ENCODE results near the gene KPNA1. TPM values are rescaled to one million over a fixed set of nuclear protein-coding genes. Genes with fewer than 3 reads are reported as not detected.

The KPNA1 gene
- total and polyA plus RNA-seq, 8 donors: 39.6 to 71.4 (median 45.0) TPM

- DNase-seq (no peak), ATAC-seq (no peak)
- Histone ChIP-seq H3K36me3 (peaks cover 12 to 84% of the 10 kb centered on the region in 2 donors), H3K4me1 (no peaks in the 10 kb centered on the region), H3K4me3 (no peak overlapping the region), H3K27me3 (no peaks in the 10 kb centered on the region), H3K9me3 (peaks cover 0 to 3% of the 10 kb centered on the region in 2 donors), H3K27ac (no peak overlapping the region)
- TF ChIP-seq, protein P1, sequence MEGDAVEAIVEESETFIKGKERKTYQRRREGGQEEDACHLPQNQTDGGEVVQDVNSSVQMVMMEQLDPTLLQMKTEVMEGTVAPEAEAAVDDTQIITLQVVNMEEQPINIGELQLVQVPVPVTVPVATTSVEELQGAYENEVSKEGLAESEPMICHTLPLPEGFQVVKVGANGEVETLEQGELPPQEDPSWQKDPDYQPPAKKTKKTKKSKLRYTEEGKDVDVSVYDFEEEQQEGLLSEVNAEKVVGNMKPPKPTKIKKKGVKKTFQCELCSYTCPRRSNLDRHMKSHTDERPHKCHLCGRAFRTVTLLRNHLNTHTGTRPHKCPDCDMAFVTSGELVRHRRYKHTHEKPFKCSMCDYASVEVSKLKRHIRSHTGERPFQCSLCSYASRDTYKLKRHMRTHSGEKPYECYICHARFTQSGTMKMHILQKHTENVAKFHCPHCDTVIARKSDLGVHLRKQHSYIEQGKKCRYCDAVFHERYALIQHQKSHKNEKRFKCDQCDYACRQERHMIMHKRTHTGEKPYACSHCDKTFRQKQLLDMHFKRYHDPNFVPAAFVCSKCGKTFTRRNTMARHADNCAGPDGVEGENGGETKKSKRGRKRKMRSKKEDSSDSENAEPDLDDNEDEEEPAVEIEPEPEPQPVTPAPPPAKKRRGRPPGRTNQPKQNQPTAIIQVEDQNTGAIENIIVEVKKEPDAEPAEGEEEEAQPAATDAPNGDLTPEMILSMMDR (IDR thresholded peaks at IDR 0.05): no peak
- intact Hi-C loops (cut with DNase I): no loop called here
Measured at GRCh38 chr3:122443090-122443489, 71.6 kb downstream of the KPNA1 start.

DNA sequence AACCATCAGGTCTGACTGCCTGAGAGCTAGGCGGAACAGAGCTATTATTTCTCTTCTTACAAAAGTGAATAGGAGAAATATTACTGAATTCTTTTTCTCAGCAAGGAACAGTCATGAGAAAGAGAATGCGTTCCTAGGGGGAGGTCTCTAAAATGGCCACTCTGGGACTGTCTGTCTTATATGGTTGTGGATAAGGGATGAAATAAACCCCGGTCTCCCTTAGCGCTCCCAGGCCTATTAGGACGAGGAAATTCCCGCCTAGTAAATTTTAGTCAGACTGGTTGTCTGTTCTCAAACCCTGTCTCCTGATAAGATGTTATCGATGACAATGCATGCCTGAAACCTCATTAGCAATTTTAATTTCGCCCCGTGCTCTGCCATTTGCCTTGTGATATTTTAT, 78.8 kb downstream of the KPNA1 start:
- ATAC-seq (no peak), DNase-seq (no peak)
- H3K4me3 ChIP-seq: no peak overlapping the region
- TF ChIP-seq, protein P1 (IDR thresholded peaks at IDR 0.05): no peak
- no peak overlapping the region for H3K27ac ChIP-seq
- intact Hi-C loops (cut with DNase I): no loop called here
- peaks cover 11 to 95% of the 10 kb centered on the region in 2 donors for H3K36me3 ChIP-seq
- H3K9me3 ChIP-seq: peaks cover 0 to 5% of the 10 kb centered on the region in 2 donors
- H3K4me1 ChIP-seq: no peaks in the 10 kb centered on the region
- H3K27me3 ChIP-seq: no peaks in the 10 kb centered on the region

GRCh38 chr3:122430371-122430770, 84.4 kb downstream of the KPNA1 start:
- DNase-seq (no peak), ATAC-seq (no peak)
- no peak overlapping the region for H3K4me3 ChIP-seq
- TF ChIP-seq, protein P1 (IDR thresholded peaks at IDR 0.05): no peak
- no peaks in the 10 kb centered on the region for H3K9me3 ChIP-seq
- intact Hi-C loops (cut with DNase I): no loop called here
- H3K27me3 ChIP-seq: no peaks in the 10 kb centered on the region
- H3K36me3 ChIP-seq: peaks cover 0 to 76% of the 10 kb centered on the region in 2 donors
- no peak overlapping the region for H3K27ac ChIP-seq
- H3K4me1 ChIP-seq: no peaks in the 10 kb centered on the region

- DNase-seq (no peak), ATAC-seq (no peak)
- H3K4me3 ChIP-seq: no peak overlapping the region
- intact Hi-C loops (cut with DNase I): no loop called here
- H3K9me3 ChIP-seq: no peaks in the 10 kb centered on the region
- TF ChIP-seq, protein P1 (IDR thresholded peaks at IDR 0.05): no peak
- H3K36me3 ChIP-seq: peaks cover 0 to 72% of the 10 kb centered on the region in 2 donors
- no peak overlapping the region for H3K27ac ChIP-seq
- H3K4me1 ChIP-seq: no peaks in the 10 kb centered on the region
- no peaks in the 10 kb centered on the region for H3K27me3 ChIP-seq
Measured at GRCh38 chr3:122427857-122428471, 86.8 kb downstream of the KPNA1 start.

DNA sequence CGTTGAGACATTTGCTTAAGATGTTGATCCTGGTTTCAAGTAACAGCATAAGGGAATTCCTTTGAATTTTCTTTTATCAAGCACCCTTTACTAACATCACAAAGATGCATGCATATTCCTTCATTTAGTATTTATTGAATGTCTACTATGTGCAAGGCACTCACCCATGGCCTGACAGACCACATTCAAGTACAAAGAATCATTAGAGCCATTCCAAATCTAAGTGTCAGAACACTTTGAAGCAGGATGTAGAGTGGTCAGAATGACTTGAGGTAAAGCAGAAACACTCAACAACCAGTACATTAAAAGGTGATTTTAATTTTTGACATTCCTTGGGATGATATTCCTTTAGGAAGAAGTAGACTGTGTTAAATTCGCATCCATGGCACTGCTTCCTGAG, 92.9 kb downstream of the KPNA1 start:
- Histone ChIP-seq H3K4me3 (no peak overlapping the region), H3K4me1 (peaks cover 7% of the 10 kb centered on the region in 2 donors), H3K36me3 (peaks cover 0 to 45% of the 10 kb centered on the region in 2 donors), H3K27me3 (no peaks in the 10 kb centered on the region), H3K9me3 (no peaks in the 10 kb centered on the region), H3K27ac (no peak overlapping the region)
- intact Hi-C loops (cut with DNase I): no loop called here
- DNase-seq (no peak), ATAC-seq (no peak)
- TF ChIP-seq, protein P1 (IDR thresholded peaks at IDR 0.05): no peak

Measured in left lung (tissue), 10 donors.